Hypothalamus (tissue), 51 donors: ENCODE data around the gene MAST2.
A peak's percentile ranks its signal among the peaks of the same experiment; 100 is the strongest.
"Not testable (repeated sequence)": the region's sequence is repeated elsewhere in the genome, so short reads cannot be mapped to it uniquely, and the experiment has no call there.

Source experiments
- DNase-seq, 51 donors: peaks; one replicate each; lab custom pipeline; 2025; lab: John Stamatoyannopoulos, UW

Gene MAST2

GRCh38 chr1:45929257-45929687, 125.9 kb downstream of the MAST2 start:
- DNase-seq: no peak

- no peak for DNase-seq
Observed at GRCh38 chr1:45930258-45931150, 127.1 kb downstream of the MAST2 start.

GRCh38 chr1:45932205-45932604, 128.8 kb downstream of the MAST2 start:
- DNase-seq: not testable (repeated sequence)

- no peak for DNase-seq
Observed at GRCh38 chr1:45934947-45935346, 131.5 kb downstream of the MAST2 start.

GRCh38 chr1:45938029-45938428, 134.6 kb downstream of the MAST2 start:
- DNase-seq: no peak

GRCh38 chr1:45942411-45942810, 139.0 kb downstream of the MAST2 start:
- DNase-seq: no peak

GRCh38 chr1:45943185-45943584, 139.8 kb downstream of the MAST2 start:
- DNase-seq: no peak

GRCh38 chr1:45945426-45945825, 142.0 kb downstream of the MAST2 start:
- no peak for DNase-seq

- not testable (repeated sequence) for DNase-seq
Observed at GRCh38 chr1:45949462-45949861, 146.1 kb downstream of the MAST2 start.

- DNase-seq: no peak
Observed at GRCh38 chr1:45952072-45952471, 148.7 kb downstream of the MAST2 start.

- DNase-seq: peak in 1 of 51 donors; percentile 1
Observed at GRCh38 chr1:45953934-45954847, 150.8 kb downstream of the MAST2 start.

GRCh38 chr1:45957684-45958083, 154.3 kb downstream of the MAST2 start:
- no peak for DNase-seq

- DNase-seq: no peak
Observed at GRCh38 chr1:45958317-45958716, 154.9 kb downstream of the MAST2 start.

- DNase-seq: no peak
Observed at GRCh38 chr1:45960930-45961715, 157.7 kb downstream of the MAST2 start.

- DNase-seq: not testable (repeated sequence)
Observed at GRCh38 chr1:45961936-45962335, 158.5 kb downstream of the MAST2 start.

GRCh38 chr1:45968941-45969666, 165.7 kb downstream of the MAST2 start:
- DNase-seq: no peak

GRCh38 chr1:45969866-45970265, 166.5 kb downstream of the MAST2 start:
- DNase-seq: no peak

GRCh38 chr1:45971335-45971734, 167.9 kb downstream of the MAST2 start:
- DNase-seq: no peak

GRCh38 chr1:45971922-45972531, 168.6 kb downstream of the MAST2 start:
- DNase-seq: no peak
